K562 (cell line): Measurements from ENCODE around the gene ETV3. TPM values are rescaled to one million over a fixed set of nuclear protein-coding genes. Genes with fewer than 3 reads are reported as not detected.
A peak's percentile ranks its signal among the peaks of the same experiment; 100 is the strongest.

ENCODE experiments used
- C11orf30 ChIP-seq: fragments of 450-650 bp; IDR thresholded peaks from 2 replicates; pipeline ENCODE4 v1.6.1; 2016; ENCODE audit warnings: low read depth, mild to moderate bottlenecking
- CBFB ChIP-seq: sonication (generic); formaldehyde crosslinking; IDR thresholded peaks from 2 replicates; pipeline ENCODE4 v1.4.0; 2020; ENCODE audit warnings: mild to moderate bottlenecking, missing genetic modification reagents
- FOXJ3 ChIP-seq: sonication (generic); formaldehyde crosslinking; IDR thresholded peaks from 2 replicates; pipeline ENCODE4 v1.4.0; 2020; ENCODE audit warnings: mild to moderate bottlenecking, missing genetic modification reagents
- FOXP1 ChIP-seq: sonication (generic); formaldehyde crosslinking; IDR thresholded peaks from 2 replicates; pipeline ENCODE4 v1.8.0; 2022; ENCODE audit warnings: mild to moderate bottlenecking, missing genetic modification reagents
- KAT2B ChIP-seq: IDR thresholded peaks from one replicate; pipeline ENCODE4 v1.6.1; 2012; ENCODE audit warnings: low read depth, mild to moderate bottlenecking, control low read depth, inconsistent platforms, low read length, moderate library complexity
- L3MBTL2 ChIP-seq: fragments of 450-650 bp; IDR thresholded peaks from 2 replicates; pipeline ENCODE4 v1.6.1; 2016; ENCODE audit warnings: mild to moderate bottlenecking, moderate library complexity
- MCM3 ChIP-seq: fragments of 450-650 bp; IDR thresholded peaks from 2 replicates; pipeline ENCODE4 v1.6.1; 2016
- MEF2D ChIP-seq: conservative IDR thresholded peaks from 2 replicates; pipeline ENCODE4 v1.6.1; 2016; ENCODE audit warnings: low read depth, missing genetic modification characterization, missing compliant biosample characterization
- NR4A1 ChIP-seq, 2 experiments: fragments of 250-450 bp in 1 of 2; fragments of 450-650 bp in 1 of 2; sonication (Bioruptor Pico) in 1 of 2; IDR thresholded peaks; 2 replicates each; pipeline versions ENCODE4 v1.4.0 to v1.6.1; 2016 to 2020; ENCODE audit warnings: mild to moderate bottlenecking in 2 of 2, missing compliant biosample characterization in 1 of 2, missing genetic modification characterization in 1 of 2, moderate library complexity in 1 of 2
- POU5F1 ChIP-seq: fragments of 150-350 bp; IDR thresholded peaks from 2 replicates; pipeline ENCODE4 v1.6.1; 2014; ENCODE audit warnings: borderline replicate concordance, low read length, low read depth, mild to moderate bottlenecking; ENCODE audit not compliant: partially characterized antibody
- PTBP1 ChIP-seq: fragments of 200-400 bp; formaldehyde crosslinking; IDR thresholded peaks from 2 replicates; pipeline ENCODE4 v1.6.1; 2017; ENCODE audit warnings: low read depth, low read length
- PURB ChIP-seq: sonication (generic); formaldehyde crosslinking; IDR thresholded peaks from 2 replicates; pipeline ENCODE4 v1.9.0; 2021; ENCODE audit warnings: low read depth, mild to moderate bottlenecking, missing genetic modification reagents
- RNF2 ChIP-seq: sonication (generic); IDR thresholded peaks from 2 replicates; pipeline ENCODE4 v1.6.1; 2016
- SAP30 ChIP-seq: fragments of 200-600 bp; sonication (generic); IDR thresholded peaks from 2 replicates; pipeline ENCODE4 v1.6.1; 2012; ENCODE audit warnings: borderline replicate concordance, low read depth, mild to moderate bottlenecking, moderate library complexity, low read length, control low read depth, inconsistent platforms; ENCODE audit not compliant: insufficient read depth, poor library complexity, severe bottlenecking
- TCF7L2 ChIP-seq: fragments of 150-350 bp; IDR thresholded peaks from 2 replicates; pipeline ENCODE4 v1.6.1; 2016; ENCODE audit warnings: low read depth, mild to moderate bottlenecking, low read length, moderate library complexity
- TRIM24 ChIP-seq, 2 experiments: fragments of 450-650 bp; IDR thresholded peaks; 2 replicates each; pipeline ENCODE4 v1.6.1; 2016
- U2AF2 ChIP-seq: fragments of 200-400 bp; formaldehyde crosslinking; optimal IDR thresholded peaks from 2 replicates; pipeline ENCODE3; 2017; ENCODE audit warnings: low read depth, mild to moderate bottlenecking, low read length
- ZNF785 ChIP-seq: fragments of 250-450 bp; sonication (Bioruptor Pico); IDR thresholded peaks from 2 replicates; pipeline ENCODE4 v1.4.0; 2020; ENCODE audit warnings: mild to moderate bottlenecking
- polyA plus RNA-seq, 8 experiments: library from polyadenylated mRNA; depleted of rRNA in 4 of 8; stranded (reverse) in 5 of 8; unstranded in 3 of 8; fragments of >200 nt; fragmentation: Nextera tagmentation in 2 of 8; fragmentation: Illumina TruSeq in 1 of 8; extraction: Ambion mirVana in 2 of 8; extraction: Trizol in 1 of 8; gene quantifications; 2 replicates each; pipeline versions ENCODE4 v1.2.1 to v1.2.3, GENCODE V29; 2011 to 2014; ENCODE audit warnings: inconsistent platforms in 1 of 8, missing spikeins in 1 of 8
- total RNA-seq, 7 experiments: library from RNA; depleted of rRNA in 6 of 7; stranded (reverse); fragments of >200 nt in 6 of 7; fragmentation: Illumina TruSeq in 2 of 7; extraction: Trizol in 2 of 7; gene quantifications; 2 replicates each; pipeline versions ENCODE4 v1.2.1 to v1.2.3, GENCODE V29; 2011 to 2021; ENCODE audit warnings: low replicate concordance in 1 of 7
- TF ChIP-seq, protein P1 (sequence below): fragments of 200-800 bp; sonication (Bioruptor generic); IDR thresholded peaks from 2 replicates; pipeline ENCODE4 v1.6.1; 2017; ENCODE audit warnings: missing genetic modification characterization, missing compliant biosample characterization
- TF ChIP-seq, protein P2 (sequence below): fragments of 450-650 bp; IDR thresholded peaks from 2 replicates; pipeline ENCODE4 v1.7.1; 2018; ENCODE audit warnings: mild to moderate bottlenecking, low read depth; ENCODE audit not compliant: partially characterized antibody
- TF ChIP-seq, protein P3 (sequence below): fragments of 150-350 bp; IDR thresholded peaks from 2 replicates; pipeline ENCODE4 v1.6.1; 2014; ENCODE audit warnings: low read depth, mild to moderate bottlenecking, low read length, borderline replicate concordance

The ETV3 gene
- total and polyA plus RNA-seq, 9 of the 15 experiments (the other 6 are each of a cell fraction or from before 2014, with no cell fraction given): 3.1 to 16.0 (median 9.0) TPM

DNA sequence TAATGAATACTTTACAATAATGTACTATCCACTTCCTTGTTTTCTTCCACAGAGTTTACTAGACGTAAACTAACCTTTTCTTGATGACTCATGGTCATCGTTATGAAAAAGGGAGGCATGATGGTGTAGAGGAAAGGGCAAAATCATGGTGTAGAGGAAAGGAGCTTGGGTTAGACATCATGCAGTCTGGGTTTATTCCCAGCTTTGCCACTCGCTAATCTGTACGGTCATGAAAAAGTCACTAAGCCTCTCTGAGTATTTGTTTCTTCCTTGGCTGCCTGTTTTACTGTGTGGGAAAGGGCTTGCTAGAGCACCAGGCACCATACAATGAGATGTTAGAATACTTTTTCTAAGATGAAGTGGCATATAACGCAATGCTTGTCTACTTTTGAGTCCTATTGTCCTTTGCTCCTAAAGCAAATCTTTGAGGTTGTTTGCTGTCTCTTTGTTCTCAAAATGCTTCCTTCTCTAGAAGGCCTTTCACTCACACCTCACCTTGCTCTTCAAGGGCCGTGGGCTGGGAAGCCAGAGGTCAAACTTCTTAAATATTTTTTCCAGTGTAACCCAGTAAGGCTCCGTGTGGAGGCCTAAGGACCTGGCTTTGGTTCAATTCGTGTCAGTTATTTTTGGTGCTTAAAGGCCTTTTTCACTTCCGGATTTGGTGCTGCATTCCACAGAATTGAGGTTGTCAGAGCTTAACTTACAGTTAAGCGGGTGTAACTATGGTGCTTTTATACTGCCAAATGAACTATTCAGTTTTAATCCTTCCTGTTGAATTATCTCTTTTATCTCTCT lies 9.9 kb upstream of the ETV3 start (continued):
- TF ChIP-seq, protein P1, sequence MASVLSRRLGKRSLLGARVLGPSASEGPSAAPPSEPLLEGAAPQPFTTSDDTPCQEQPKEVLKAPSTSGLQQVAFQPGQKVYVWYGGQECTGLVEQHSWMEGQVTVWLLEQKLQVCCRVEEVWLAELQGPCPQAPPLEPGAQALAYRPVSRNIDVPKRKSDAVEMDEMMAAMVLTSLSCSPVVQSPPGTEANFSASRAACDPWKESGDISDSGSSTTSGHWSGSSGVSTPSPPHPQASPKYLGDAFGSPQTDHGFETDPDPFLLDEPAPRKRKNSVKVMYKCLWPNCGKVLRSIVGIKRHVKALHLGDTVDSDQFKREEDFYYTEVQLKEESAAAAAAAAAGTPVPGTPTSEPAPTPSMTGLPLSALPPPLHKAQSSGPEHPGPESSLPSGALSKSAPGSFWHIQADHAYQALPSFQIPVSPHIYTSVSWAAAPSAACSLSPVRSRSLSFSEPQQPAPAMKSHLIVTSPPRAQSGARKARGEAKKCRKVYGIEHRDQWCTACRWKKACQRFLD (CRISPR knock-in tag): peak; percentile 87
- 0 out of 2 replicates have a peak, but pooled peaks have one; percentile 21 for TF ChIP-seq L3MBTL2
- TF ChIP-seq TCF7L2: no peak
- TF ChIP-seq PURB (CRISPR knock-in tag): no peak
- TF ChIP-seq, protein P2, sequence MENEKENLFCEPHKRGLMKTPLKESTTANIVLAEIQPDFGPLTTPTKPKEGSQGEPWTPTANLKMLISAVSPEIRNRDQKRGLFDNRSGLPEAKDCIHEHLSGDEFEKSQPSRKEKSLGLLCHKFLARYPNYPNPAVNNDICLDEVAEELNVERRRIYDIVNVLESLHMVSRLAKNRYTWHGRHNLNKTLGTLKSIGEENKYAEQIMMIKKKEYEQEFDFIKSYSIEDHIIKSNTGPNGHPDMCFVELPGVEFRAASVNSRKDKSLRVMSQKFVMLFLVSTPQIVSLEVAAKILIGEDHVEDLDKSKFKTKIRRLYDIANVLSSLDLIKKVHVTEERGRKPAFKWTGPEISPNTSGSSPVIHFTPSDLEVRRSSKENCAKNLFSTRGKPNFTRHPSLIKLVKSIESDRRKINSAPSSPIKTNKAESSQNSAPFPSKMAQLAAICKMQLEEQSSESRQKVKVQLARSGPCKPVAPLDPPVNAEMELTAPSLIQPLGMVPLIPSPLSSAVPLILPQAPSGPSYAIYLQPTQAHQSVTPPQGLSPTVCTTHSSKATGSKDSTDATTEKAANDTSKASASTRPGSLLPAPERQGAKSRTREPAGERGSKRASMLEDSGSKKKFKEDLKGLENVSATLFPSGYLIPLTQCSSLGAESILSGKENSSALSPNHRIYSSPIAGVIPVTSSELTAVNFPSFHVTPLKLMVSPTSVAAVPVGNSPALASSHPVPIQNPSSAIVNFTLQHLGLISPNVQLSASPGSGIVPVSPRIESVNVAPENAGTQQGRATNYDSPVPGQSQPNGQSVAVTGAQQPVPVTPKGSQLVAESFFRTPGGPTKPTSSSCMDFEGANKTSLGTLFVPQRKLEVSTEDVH: no peak
- no peak for TF ChIP-seq MCM3
- no peak for TF ChIP-seq SAP30
- TF ChIP-seq ZNF785 (CRISPR knock-in tag): no peak
- TF ChIP-seq TRIM24 (IDR thresholded peaks at IDR 0.05): no peak
- TF ChIP-seq POU5F1: no peak
- no peak for TF ChIP-seq MEF2D (tag)
- no peak for TF ChIP-seq FOXP1
- no peak for TF ChIP-seq FOXJ3 (CRISPR knock-in tag)
- TF ChIP-seq NR4A1 (CRISPR knock-in tag; IDR thresholded peaks at IDR 0.05): no peak
- TF ChIP-seq NR4A1 (tag; IDR thresholded peaks at IDR 0.05): peak; percentile 52; the same call in 1 of the 2 replicates
- no peak for TF ChIP-seq PTBP1
- TF ChIP-seq RNF2: no peak
- TF ChIP-seq KAT2B: no peak
- TF ChIP-seq, protein P3, sequence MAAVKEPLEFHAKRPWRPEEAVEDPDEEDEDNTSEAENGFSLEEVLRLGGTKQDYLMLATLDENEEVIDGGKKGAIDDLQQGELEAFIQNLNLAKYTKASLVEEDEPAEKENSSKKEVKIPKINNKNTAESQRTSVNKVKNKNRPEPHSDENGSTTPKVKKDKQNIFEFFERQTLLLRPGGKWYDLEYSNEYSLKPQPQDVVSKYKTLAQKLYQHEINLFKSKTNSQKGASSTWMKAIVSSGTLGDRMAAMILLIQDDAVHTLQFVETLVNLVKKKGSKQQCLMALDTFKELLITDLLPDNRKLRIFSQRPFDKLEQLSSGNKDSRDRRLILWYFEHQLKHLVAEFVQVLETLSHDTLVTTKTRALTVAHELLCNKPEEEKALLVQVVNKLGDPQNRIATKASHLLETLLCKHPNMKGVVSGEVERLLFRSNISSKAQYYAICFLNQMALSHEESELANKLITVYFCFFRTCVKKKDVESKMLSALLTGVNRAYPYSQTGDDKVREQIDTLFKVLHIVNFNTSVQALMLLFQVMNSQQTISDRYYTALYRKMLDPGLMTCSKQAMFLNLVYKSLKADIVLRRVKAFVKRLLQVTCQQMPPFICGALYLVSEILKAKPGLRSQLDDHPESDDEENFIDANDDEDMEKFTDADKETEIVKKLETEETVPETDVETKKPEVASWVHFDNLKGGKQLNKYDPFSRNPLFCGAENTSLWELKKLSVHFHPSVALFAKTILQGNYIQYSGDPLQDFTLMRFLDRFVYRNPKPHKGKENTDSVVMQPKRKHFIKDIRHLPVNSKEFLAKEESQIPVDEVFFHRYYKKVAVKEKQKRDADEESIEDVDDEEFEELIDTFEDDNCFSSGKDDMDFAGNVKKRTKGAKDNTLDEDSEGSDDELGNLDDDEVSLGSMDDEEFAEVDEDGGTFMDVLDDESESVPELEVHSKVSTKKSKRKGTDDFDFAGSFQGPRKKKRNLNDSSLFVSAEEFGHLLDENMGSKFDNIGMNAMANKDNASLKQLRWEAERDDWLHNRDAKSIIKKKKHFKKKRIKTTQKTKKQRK: no peak
- TF ChIP-seq C11orf30: peak; percentile 82
- TF ChIP-seq U2AF2: no peak
- no peak for TF ChIP-seq CBFB (CRISPR knock-in tag)
